Measurements from ENCODE around the gene SESN3.
"Not testable (repeated sequence)": the region's sequence is repeated elsewhere in the genome, so short reads cannot be mapped to it uniquely, and the experiment has no call there.

The SESN3 gene

GRCh38 chr11:95212609-95213008 is 18.4 kb downstream of the SESN3 start:
- no peak for DNase-seq

GRCh38 chr11:95209535-95209934 is 21.5 kb downstream of the SESN3 start:
- not testable (repeated sequence) for DNase-seq

DNA sequence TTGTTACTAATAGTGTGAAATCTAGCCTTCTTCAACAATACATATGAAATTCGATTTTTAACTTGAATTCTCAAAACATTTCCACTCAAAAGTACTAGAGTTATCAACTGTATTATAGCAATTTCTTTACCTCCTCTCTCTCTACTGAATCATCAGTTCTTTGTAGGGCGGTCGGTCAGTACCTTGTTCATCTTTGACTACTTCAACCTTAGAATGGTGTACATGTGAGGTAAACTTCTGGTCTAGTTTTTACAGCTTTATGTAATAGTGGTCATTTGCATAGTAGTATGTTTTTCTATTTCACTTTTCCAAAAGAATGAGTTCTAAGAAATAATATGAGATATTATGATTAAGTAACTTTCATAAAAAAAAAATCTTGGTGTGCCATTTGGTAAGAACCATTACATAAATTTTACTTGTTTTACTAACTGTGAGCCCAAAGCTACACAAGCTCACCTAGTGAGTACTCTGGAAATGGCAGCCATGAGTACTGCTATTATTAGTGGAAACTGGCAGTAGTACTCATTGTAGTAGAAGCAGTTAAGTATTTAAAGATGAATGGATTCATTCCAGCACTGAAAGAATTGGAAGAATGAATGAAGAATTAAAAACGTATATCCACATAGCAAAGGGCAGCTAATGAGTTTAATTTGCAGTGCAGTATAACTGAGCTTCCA is 30.1 kb downstream of the SESN3 start:
- DNase-seq, result no peak

- no peak for DNase-seq
Observed at GRCh38 chr11:95195831-95196230, 35.2 kb downstream of the SESN3 start.

GRCh38 chr11:95193541-95193940 is 37.5 kb downstream of the SESN3 start:
- DNase-seq, result no peak

DNA sequence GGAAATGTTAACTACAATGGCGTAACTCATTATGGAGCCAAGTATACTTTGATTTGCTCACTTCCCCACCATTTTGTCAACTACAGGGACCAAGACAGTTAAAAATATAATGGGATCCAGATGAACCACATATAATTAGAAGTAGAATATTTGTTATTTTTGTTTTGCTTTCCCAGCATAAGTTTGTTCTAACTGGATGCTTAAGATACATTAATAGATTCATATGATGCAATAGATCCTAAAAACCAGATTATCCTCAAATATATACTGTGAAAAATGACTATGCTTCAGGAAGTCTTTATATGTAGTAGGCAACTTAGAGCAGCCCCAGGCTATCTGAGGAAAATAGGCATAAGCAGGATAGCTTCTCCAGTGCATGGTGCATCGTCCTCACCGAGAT is 38.3 kb downstream of the SESN3 start:
- DNase-seq, result no peak

GRCh38 chr11:95187723-95188122 is 43.3 kb downstream of the SESN3 start:
- DNase-seq, result peak; percentile 3

GRCh38 chr11:95182397-95182796 is 48.6 kb downstream of the SESN3 start:
- DNase-seq, result no peak

DNA sequence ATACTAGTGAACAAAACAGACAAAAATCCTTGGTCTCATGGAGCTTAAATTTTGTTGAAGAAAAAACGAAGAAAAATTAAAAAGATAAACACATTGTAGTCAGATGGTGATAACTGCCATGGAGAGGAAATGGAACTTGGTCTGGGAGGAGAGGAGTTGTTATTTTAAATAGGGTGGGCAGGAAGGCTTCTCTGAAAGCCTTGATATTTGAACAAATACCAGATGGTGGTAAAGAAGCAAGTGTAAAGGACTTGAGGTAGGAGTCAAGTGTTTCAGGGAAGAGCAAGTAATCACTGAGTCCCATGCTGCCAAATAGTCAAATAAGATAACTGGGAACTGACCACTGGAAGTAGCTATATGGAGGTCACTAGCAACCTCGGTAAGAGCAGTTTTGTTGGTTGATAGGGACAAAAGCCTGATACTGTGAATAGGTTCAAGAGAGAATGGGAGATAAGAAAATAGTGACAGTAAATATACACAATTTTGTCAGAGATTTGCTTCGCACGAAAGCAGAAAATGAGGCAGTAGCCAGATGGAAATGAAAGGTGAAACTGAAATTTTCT is 55.1 kb downstream of the SESN3 start:
- DNase-seq, result no peak

GRCh38 chr11:95170294-95170693 is 60.7 kb downstream of the SESN3 start:
- no peak for DNase-seq

DNA sequence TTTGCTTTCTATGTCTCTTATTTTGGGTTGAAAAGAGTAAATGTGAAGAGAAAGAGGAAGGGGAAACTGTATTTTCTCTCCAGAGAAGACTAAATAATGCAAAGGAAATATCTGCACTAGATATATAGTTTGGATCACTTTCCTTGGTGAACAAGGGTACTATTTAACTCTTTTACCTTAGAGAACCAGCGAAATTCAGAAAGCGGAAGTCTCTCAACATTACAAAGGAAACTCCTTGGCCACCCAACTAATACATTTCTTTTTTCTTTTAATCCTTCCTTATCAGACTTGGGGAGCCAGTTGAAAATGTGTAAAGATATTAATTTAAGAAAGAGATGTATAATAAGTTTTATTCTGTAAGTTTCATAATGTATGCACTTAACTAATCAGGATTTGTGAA is 64.2 kb downstream of the SESN3 start:
- DNase-seq, result no peak

DNA sequence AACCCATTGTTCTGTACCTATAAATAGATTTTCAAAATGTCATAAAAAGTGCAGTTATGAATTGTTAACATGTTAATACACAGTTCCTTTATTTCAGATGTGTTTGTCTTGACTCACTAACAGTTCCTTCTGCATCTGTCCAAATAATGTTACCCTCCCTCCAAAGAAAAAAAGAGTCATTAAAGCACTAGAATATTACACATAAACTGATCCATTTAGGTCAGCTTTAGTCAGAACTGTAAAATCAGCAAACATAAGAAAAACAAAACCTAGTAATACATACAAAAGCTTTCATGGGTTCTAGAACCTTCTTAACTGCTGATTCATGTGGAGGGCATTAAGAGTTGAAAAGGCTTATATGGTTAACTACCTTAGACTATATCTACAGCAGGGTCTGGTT is 65.4 kb downstream of the SESN3 start:
- DNase-seq, result no peak

DNA sequence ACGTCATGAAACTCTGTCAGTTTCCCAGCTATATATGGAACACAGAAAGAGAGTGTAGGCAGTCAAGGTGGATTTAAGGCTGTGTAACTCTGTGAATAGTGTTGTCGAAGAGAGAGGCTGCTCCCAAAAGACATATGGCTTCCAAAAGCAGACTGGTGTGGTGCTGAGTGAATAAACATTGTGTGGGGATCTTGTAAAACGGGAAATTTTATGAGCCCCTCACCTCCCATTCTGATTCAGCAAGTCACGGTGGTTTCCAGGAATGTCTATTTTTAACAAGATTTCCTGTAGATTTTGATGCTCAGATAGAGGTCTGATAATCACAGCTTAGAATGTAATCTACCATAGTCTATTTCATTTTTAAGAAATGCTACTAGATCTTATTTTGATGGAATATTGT is 67.9 kb downstream of the SESN3 start:
- DNase-seq, result no peak

GRCh38 chr11:95161248-95161647 is 69.8 kb downstream of the SESN3 start:
- no peak for DNase-seq

- DNase-seq, result no peak
Observed at GRCh38 chr11:95157824-95158223, 73.2 kb downstream of the SESN3 start.

DNA sequence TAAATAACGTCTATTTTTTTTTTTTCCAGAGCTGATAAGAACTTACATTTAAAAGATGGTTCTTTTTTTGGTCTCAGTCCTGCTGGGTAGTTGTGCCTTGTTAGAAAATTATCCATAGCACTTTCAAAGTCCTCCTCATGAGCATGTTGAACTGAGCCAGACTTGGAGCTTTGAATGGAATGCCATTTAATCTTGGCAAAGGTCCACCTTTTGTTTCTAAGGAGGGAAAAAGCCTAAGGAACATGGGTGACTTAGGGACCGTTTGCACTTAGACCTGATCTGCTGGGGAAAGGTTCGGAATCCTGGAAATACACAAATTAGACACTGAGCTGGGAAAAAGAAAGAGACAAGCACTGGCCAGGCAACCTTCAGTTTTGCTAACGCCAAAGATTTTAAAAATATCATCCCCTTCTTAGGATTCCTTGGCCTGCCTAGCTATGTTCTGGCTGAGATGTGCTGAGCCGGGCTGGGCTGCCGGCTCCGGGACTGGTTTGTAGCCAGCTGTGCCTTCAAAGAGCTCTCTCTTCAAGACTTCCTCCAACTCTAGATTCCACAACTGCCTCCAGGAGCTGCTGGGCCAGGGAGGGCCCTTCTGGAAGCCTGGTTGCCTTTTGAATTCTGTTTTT is 74.0 kb downstream of the SESN3 start:
- no peak for DNase-seq

DNA sequence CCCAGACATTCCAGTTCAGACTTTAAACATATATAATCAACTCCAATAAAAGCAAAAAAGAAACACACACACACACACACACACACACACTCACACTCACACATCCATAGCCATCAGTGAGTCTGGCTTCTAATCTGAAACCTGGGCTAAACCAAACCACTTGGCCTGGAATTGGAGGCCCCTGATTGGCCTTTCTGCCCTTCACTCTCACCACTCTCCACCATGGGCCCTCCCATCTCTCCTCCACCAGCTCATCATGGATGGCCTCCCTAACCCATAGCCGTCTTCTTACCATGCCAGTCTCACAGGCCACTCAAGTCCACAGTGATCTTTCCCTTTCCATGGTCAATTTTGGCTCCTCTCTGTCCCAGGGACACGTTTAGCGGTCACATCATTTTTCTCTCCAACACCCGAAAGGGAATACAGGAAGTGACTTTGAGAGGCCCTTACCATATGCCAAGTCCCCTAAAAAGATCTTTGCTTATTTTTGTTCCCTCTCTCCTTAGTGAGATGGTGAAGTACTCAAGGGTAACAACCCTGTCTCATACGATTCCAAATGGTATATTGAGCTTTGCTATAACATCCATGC is 74.8 kb downstream of the SESN3 start:
- DNase-seq, result no peak

DNA sequence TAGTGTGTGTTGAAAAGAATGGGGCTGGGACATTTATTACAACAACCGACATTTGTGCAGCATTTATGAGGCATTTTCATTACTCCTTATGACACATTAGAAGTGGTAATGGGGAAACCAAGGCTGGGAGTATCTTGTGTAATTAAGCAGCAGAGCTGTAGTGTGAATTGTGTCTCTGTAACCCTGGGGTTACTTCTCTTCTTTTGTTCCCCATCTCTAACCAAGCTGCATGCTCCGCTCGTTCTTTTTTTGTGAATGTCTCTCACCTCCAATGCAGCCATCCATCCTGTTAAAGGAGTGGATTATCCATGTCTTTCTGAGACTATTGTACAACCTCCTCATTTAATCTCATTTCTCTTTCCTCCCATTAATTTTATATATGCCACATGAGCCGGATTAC is 75.6 kb downstream of the SESN3 start:
- no peak for DNase-seq

DNA sequence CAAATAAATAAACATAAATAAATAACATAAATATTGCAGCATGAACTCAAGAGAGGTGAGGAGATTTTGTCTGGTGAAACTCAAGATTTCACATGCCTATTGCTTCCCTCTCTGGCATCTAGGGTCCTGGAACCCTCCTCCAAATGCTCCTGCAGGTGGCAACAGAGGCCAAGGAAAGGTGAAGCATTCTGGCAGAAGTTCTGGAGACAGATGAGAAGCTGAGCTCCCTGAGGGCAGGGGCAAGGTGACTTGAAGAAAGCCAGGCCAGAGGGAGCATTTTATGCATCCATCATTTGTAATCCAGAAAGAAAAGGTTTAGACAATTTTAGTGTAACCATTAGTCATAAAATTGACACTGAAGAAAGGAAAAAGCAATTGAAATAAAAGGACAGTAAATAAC is 76.5 kb downstream of the SESN3 start:
- peak; percentile 64 for DNase-seq

DNA sequence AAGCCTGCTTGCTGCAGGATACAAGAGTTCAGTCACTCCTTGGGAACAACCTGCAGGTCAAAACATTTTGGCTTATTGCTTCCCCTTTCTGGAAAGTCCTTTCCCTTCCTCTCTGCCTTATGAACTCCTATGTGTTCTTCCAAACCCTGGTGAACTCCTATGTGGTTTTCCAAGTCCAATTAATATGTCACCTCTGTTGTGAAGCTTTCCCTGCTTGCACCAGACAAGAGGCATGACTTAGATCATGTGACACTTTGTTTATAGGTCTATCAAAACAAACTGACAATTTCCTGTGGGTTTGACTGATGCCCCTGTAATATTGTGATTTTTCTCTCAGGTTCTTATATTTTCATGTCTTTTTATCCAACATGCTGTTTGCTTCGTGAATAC is 77.2 kb downstream of the SESN3 start:
- no peak for DNase-seq

- DNase-seq, result peak; percentile 21
Observed at GRCh38 chr11:95152876-95153856, 77.8 kb downstream of the SESN3 start.

- peak; percentile 95 for DNase-seq
Observed at GRCh38 chr11:95150956-95151684, 79.9 kb downstream of the SESN3 start.

All from activated CD4-positive, alpha-beta T cell treated with anti-CD3 and anti-CD28 coated beads, Interleukin-2, amount 50 U/mL, for 16 hours (primary cell).